ENCODE data around the gene POLD2. TPM values are rescaled to one million over a fixed set of nuclear protein-coding genes. Genes with fewer than 3 reads are reported as not detected.

The POLD2 gene
- total and polyA plus RNA-seq, 2 of the 13 experiments (the other 11 are each of a cell fraction or from before 2014, with no cell fraction given), result 87.6 to 95.1 TPM

DNA sequence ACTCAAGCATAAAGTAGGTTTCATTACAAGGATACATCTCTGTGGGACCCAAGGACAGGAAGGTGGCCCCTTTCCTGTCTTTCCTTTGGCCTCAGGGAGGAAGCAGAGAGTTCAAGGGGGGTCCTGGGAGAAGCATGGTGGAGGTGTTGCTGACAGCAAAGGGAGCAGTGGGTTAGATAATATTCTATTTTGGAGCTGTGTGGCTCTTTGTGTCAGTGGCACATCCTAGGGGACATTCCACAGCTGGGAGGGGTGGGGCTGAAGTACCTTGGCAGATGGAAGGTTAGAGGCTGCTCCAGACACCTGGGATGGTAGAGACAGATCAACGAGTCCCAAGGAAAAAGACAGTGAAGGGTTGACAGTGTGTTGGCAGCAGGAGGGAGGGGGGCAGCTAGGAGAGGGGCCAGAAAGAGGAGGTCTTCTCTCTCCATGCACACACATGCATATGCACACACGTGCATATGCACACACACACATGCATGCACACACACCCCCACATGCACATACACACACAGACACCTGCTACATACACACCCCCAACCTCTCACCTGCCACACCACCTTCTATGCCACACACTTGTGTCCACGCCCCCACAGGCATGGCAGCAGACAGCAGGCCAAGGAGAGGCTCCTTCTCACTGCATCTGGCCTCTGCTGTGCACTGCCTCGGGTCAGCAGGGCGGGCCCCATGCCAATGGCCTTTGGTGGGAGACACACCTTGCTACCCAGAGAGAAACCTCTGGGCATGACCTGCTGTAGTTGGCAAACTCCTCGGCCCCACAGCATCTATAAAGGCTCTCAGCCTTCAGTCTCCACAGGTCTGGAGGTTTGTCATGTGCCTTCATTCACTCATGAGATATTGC lies 5.6 kb upstream of the POLD2 start:
- TF ChIP-seq POLR2AphosphoS5 (IDR thresholded peaks at IDR 0.05; ENCODE audit: low read depth, low read length) (no peak), SMARCC2 (IDR thresholded peaks at IDR 0.05) (no peak), MAFG (CRISPR knock-in tag; IDR thresholded peaks at IDR 0.05) (no peak), ELF1 (CRISPR knock-in tag; IDR thresholded peaks at IDR 0.05) (no peak)
- TF ChIP-seq, protein P1, sequence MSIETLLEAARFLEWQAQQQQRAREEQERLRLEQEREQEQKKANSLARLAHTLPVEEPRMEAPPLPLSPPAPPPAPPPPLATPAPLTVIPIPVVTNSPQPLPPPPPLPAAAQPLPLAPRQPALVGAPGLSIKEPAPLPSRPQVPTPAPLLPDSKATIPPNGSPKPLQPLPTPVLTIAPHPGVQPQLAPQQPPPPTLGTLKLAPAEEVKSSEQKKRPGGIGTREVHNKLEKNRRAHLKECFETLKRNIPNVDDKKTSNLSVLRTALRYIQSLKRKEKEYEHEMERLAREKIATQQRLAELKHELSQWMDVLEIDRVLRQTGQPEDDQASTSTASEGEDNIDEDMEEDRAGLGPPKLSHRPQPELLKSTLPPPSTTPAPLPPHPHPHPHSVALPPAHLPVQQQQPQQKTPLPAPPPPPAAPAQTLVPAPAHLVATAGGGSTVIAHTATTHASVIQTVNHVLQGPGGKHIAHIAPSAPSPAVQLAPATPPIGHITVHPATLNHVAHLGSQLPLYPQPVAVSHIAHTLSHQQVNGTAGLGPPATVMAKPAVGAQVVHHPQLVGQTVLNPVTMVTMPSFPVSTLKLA (IDR thresholded peaks at IDR 0.05), result peak; percentile 91
- TF ChIP-seq, protein P2, sequence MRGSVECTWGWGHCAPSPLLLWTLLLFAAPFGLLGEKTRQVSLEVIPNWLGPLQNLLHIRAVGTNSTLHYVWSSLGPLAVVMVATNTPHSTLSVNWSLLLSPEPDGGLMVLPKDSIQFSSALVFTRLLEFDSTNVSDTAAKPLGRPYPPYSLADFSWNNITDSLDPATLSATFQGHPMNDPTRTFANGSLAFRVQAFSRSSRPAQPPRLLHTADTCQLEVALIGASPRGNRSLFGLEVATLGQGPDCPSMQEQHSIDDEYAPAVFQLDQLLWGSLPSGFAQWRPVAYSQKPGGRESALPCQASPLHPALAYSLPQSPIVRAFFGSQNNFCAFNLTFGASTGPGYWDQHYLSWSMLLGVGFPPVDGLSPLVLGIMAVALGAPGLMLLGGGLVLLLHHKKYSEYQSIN (CRISPR knock-in tag; IDR thresholded peaks at IDR 0.05; ENCODE audit: borderline replicate concordance), result no peak
- TF ChIP-seq, protein P3, sequence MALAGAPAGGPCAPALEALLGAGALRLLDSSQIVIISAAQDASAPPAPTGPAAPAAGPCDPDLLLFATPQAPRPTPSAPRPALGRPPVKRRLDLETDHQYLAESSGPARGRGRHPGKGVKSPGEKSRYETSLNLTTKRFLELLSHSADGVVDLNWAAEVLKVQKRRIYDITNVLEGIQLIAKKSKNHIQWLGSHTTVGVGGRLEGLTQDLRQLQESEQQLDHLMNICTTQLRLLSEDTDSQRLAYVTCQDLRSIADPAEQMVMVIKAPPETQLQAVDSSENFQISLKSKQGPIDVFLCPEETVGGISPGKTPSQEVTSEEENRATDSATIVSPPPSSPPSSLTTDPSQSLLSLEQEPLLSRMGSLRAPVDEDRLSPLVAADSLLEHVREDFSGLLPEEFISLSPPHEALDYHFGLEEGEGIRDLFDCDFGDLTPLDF (CRISPR knock-in tag; IDR thresholded peaks at IDR 0.05), result no peak
- Histone ChIP-seq H2AFZ (ENCODE audit: low read length) (no peak overlapping the region), H3K79me2 (ENCODE audit: insufficient read depth, low read length) (no peaks in the 10 kb centered on the region), H3K4me1 (ENCODE audit: insufficient read depth, low read length) (peaks cover 38% of the 10 kb centered on the region), H3K27ac (ENCODE audit: extremely low read length, insufficient read depth, low read length) (no peak overlapping the region), H3K36me3 (replicated peaks in 1 of 2; ENCODE audit: control insufficient read depth in 1 of 2, insufficient read depth in 2 of 2, low read length in 2 of 2) (no peaks in the 10 kb centered on the region), H4K20me1 (ENCODE audit: insufficient read depth, low read length) (no peaks in the 10 kb centered on the region), H3K27me3 (ENCODE audit: control insufficient read depth in 1 of 2, insufficient read depth in 2 of 2, low read length in 2 of 2) (peaks cover 0 to 2% of the 10 kb centered on the region in 2 experiments; a peak in 1 of 5 replicates), H3K4me2 (ENCODE audit: low read depth, low read length) (no peak overlapping the region), H3K4me3 (replicated peaks in 1 of 3; ENCODE audit: insufficient read depth in 1 of 3, low read depth in 2 of 3, low read length in 3 of 3) (no peak overlapping the region), H3K9ac (ENCODE audit: insufficient read depth, low read depth, low read length) (no peak overlapping the region), H3K9me3 (ENCODE audit: low read length) (no peaks in the 10 kb centered on the region)
- no peak for DNase-seq (ENCODE audit: low spot score)
- WGBS (ENCODE audit: low lambda C conversion rate), result 0% methylated on average over 4 of the region's 6 CpGs
- no peak for ATAC-seq
- no peak for FAIRE-seq
- ChIA-PET CTCF (ENCODE audit: low intra/inter-chr PET ratio, low total read pairs) (no interaction called here), POLR2A (no interaction called here)
- intact Hi-C loops (cut with micrococcal nuclease; ENCODE audit: unreplicated experiment) (no loop called here), in situ Hi-C loops (cut with HindIII; ENCODE audit: extremely low pct_ligation_motif_present, low pct_unique_long_range_greater_than_20kb) (no loop called here)
- no TSS peak for BruUV-seq (replicated peaks)
